ENCODE data around the gene SCAF1. TPM values are rescaled to one million over a fixed set of nuclear protein-coding genes. Genes with fewer than 3 reads are reported as not detected.
A peak's percentile ranks its signal among the peaks of the same experiment; 100 is the strongest.

The SCAF1 gene
- total and polyA plus RNA-seq, 10 of the 15 experiments (the other 5 are each of a cell fraction or from before 2014, with no cell fraction given), result 0.18 to 77.0 (median 5.3) TPM

- no peak for TF ChIP-seq ZBTB33 (IDR thresholded peaks at IDR 0.05)
- TF ChIP-seq EED (IDR thresholded peaks at IDR 0.05; ENCODE audit: low read depth), result no peak
- no peak for TF ChIP-seq CEBPZ (IDR thresholded peaks at IDR 0.05; ENCODE audit: low read depth, low read length)
- TF ChIP-seq RB1 (IDR thresholded peaks at IDR 0.05; ENCODE audit: borderline replicate concordance), result 0 out of 2 replicates have a peak, but pooled peaks have one; percentile 46
- no peak for TF ChIP-seq YBX1 (IDR thresholded peaks at IDR 0.05)
- no peak for TF ChIP-seq ETV6 (conservative IDR thresholded peaks at IDR 0.05 in 1 of 2, IDR thresholded peaks at IDR 0.05 in 1 of 2; ENCODE audit: borderline replicate concordance in 1 of 2, low read depth in 1 of 2)
- peak; percentile 92 for TF ChIP-seq GABPA (IDR thresholded peaks at IDR 0.05; ENCODE audit: low read depth)
- TF ChIP-seq PBX3 (IDR thresholded peaks at IDR 0.05; ENCODE audit: insufficient replicate concordance, low read depth, low read length), result no peak
- TF ChIP-seq EP300 (IDR thresholded peaks at IDR 0.05; ENCODE audit: borderline replicate concordance in 1 of 2, control insufficient read depth in 1 of 2, low read depth in 2 of 2, low read length in 2 of 2), result no peak
- no peak for TF ChIP-seq ZZZ3 (IDR thresholded peaks at IDR 0.05; ENCODE audit: control insufficient read depth, insufficient read length, low read depth)
- TF ChIP-seq E4F1 (IDR thresholded peaks at IDR 0.05; ENCODE audit: borderline replicate concordance, partially characterized antibody), result no peak
- peak; percentile 91 for TF ChIP-seq ZBTB40 (IDR thresholded peaks at IDR 0.05; ENCODE audit: borderline replicate concordance)
- no peak for TF ChIP-seq MEF2A (IDR thresholded peaks at IDR 0.05; ENCODE audit: insufficient read depth, low read depth, low read length)
- TF ChIP-seq BRCA1 (IDR thresholded peaks at IDR 0.05; ENCODE audit: low read depth, low read length), result no peak; the same call in 1 of the 2 replicates
Measured at GRCh38 chr19:49641688-49642491, at the start of gene SCAF1 (continued).
